ENCODE measurements around the gene PDGFD.

The PDGFD gene

DNA sequence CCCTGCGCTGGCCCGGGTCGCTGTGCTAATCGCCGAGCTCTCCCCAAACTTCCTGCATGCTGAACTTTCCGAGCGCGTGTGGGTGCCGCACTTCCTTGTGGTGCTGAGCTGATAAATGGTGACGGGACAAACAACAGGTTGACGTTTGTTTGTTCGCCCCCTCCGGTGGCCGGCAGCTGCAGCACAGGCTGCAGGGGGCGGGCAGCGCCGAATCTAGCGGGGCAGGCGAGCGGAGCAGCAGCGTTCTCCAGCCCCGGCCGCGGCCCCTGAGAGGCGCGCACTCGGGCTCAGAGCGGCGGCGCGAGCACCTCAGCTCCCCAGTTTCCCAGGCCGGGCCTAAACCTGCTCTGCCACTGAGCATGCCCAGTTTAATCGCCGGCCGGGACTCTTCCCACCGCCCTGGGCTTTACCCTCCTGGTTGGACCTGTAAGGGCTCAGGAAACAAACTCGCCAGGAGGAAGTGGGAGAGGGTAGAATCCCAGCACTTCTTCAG, at the start of gene PDGFD:
Gene PDGFD (minus strand): TSS at position 120 of the 493 bp plus-strand sequence.
- peak; percentile 71 for DNase-seq (ENCODE audit: low read depth)

DNA sequence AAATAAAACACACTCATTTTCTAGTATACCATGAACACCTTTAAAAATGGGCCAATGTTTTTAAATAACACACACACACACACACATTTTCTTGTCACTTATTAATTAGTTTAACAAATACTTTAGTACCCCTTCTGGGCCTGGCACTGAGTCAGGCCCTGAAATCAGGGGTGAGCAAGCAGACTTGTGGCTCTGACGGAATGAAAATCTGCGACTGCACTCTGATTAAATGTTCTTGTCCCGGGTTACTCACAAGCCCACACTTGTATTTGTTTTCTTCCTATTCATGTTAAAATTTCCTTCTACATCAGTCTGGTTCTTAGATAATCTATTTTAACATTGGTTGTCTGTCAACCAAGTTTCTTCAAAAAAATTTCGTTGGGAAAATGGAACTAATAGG, 43.0 kb upstream of the PDGFD start:
- no peak for DNase-seq (ENCODE audit: low read depth)

DNA sequence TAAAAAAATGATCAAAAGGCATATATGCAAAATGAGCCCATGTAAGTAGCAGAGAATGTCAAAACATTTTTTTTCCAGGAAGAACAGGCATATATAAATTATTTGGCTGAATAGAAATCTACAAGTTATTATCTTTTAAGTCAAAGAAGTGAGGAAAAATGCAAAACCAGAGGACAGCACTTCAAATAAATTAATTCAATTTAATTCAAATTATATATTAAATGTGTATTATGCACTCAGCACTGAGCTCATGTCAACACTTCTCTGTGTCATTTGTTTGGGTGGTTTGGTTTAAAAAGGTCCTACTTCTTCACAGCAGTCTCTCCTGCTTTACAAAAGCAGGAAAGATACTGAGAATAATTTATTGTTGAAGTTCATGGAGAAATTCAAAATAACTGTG, 41.9 kb upstream of the PDGFD start:
- no peak for DNase-seq (ENCODE audit: low read depth)

DNA sequence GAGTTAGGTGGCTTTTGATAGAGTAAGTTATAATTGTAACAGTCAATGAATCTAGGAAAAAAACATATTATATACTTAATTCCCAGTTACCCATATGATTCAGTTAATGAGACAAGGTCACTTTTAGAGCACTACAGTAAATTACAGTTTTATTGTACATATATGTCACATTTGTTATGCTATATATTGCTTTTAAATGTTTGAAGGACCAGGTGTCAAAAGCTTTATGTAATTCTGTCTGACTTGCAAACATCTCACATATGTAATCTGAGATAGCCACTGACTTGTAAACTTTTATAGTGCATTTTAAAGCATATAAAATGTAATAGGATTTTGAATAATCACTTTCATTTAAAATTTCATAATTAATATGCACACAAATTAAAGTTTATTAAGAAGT, 36.7 kb upstream of the PDGFD start:
- DNase-seq (ENCODE audit: low read depth), result no peak

DNA sequence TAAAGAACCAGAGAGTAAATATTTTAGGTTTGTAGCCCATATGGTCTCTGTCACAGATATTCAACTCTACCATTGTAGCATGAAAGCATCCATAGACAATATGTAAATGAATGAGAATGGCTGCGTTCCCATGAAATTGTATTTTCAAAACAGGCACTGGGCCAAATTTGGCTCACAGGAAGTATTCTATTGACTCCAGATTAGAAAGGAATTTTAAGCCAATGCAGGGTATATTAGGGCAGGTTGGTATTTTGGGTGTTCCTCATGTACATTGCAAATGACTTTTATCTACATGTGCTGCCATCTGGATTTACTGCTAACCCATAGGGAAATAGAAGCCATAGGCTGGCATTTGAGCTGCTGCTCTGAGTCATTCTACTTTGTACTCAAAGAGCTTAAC, 35.1 kb upstream of the PDGFD start:
- DNase-seq (ENCODE audit: low read depth), result no peak

DNA sequence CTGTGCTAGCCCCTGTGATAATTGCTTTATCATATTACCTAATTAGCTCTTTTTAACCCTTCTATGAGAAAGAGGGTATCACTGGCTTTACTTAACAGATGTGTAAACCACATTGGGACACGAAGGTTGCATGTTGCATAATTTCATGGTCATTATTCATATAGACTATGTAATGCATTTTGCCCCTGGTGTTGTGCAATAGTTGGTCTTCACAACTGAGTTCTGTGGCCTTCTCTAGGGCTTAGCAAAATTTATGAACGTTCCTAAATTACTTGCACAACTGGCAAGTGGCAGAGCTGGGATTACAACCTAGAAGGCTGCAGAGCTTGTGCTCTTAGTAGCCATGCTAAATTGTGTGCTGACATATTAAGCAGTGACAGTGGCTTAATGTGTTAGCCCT, 34.6 kb upstream of the PDGFD start:
- DNase-seq (ENCODE audit: low read depth), result no peak

DNA sequence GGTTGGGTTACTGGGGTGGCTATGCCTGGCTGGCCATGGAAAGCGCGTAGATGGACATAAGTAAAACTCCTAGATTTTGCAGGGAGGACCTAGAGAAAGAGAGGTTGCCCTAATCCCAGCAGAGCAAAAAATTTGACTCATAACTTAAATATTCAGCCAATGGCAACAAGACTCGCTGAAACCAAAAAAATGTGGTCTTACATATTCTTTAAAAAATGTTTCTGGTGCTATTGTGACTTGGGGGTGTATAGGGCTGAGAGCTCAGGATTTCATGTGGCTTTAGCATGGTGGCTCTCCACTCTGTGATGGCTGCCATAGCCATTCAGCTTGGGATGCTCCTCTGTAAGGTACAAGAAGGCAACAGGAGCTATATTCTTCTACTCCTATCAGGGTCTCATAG, 27.2 kb upstream of the PDGFD start:
- peak; percentile 16 for DNase-seq (ENCODE audit: low read depth)

DNA sequence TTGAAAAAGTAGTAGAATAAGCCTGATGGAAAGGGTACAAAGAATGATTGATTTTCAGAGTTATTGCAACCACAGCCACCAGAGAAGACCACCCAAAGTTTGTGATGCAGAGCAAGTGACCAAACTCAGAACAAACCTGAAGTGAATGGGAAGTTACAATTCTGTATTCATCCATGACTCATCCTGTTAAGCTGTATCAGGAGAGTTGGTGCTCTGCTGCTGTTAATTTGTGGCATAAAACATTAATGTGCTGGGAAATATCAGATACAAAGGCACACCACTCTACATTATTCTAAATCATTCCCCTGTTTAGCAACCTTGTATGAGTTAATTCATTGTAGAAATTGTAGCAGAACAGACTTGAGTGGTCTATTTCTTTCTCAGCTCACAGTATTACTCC, 19.6 kb upstream of the PDGFD start:
- DNase-seq (ENCODE audit: low read depth), result no peak

DNA sequence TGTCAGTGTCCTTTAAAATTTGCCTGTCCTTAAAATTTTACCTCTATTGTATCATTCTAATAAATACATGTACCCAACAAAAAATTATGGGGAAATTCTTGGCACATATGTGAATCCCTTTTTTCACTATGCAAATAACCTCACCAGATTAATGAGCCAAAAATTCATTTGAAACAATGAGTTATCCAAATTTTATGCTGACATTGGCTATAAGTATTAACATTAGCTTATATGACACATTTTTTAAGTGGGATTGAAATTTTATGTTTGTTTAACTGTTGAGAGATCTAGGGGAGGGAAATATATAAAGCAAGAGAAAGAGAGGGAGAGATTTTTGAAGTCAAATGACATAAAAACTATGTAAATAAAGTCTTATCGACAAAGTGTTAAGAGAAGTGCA, 11.8 kb upstream of the PDGFD start:
- DNase-seq (ENCODE audit: low read depth), result no peak

DNA sequence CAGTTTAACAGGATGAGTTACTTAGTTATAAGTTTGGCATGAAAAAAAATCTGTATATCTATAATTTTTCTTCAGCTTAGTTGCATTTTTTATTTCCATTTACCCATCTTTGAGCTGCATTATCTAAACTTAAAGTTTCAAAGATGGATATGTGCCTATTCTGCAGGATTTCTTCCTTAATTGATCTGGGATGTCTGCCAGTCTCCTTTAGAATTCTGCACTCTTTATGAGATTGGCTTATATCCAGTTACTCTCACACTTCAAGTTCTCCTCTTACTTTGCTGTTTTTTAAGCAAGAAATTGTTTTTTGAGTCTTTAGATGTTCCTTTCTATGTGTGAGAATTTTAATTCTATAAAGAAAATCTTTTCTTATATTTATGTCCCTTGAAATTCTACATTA, 5.1 kb upstream of the PDGFD start:
- no peak for DNase-seq (ENCODE audit: low read depth)

DNA sequence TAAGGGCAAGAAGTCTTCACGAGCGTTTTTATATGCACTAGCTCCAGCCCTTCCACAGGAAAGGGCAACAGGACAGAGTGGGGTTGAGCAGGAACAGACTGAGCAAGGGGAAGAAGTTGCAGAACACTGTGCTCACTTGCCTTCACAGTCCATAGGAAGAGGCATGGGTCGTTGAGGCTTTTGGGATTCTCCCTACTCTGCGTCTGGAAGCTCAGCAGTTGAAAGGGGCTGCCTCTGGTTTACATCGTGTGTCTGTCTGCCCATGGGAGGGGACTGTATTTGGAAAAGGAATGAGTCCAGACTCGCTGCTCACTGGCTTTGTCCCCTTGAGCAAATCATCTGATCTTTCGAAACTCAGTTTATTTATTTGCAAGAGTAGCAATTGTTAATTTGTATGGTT, 1.1 kb upstream of the PDGFD start:
- DNase-seq (ENCODE audit: low read depth), result no peak

DNA sequence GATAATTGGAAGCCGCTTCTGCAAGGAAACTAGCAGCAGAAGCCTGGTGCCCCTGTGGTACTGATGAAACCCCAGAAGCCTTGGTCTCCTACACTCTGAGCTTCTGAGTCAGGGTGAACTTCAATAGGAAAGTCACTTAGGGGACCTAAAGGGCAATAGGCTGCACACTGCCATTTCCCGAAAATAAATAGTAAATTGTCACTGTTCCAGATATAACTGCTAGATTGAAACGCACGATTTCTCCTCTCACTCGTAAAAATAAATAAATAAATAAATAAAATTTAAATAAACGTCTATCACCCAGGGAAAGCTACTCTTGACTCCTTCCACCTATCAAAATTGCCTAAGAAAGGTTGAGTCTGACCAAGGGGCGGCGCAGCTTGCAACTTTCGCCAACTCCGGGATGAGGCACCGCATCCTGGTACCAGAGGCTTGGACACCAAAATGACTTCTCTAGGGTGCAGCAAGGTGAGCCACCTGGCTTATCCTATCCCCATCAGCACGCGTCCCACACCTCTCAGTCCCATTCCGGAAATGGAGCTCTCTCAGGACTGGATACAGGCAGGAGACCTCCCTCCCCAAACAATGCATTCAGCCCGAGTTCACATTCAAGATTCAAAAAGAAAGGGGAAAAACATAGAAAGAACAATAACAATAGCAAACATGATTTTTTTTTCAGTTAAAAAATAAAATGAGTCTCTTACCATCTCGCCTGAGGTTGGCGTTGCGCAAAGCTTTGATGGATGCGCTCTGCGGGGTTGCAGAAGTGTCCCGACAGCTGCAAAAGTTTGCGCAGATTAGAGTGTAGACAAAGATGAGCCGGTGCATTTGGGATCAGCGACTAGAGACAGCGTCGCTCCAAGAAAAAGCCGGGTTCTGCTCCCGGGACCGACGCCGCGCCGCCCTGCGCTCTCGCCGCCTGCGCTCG, 583 bp downstream of the PDGFD start:
- peak; percentile 31 for DNase-seq (ENCODE audit: low read depth)

DNA sequence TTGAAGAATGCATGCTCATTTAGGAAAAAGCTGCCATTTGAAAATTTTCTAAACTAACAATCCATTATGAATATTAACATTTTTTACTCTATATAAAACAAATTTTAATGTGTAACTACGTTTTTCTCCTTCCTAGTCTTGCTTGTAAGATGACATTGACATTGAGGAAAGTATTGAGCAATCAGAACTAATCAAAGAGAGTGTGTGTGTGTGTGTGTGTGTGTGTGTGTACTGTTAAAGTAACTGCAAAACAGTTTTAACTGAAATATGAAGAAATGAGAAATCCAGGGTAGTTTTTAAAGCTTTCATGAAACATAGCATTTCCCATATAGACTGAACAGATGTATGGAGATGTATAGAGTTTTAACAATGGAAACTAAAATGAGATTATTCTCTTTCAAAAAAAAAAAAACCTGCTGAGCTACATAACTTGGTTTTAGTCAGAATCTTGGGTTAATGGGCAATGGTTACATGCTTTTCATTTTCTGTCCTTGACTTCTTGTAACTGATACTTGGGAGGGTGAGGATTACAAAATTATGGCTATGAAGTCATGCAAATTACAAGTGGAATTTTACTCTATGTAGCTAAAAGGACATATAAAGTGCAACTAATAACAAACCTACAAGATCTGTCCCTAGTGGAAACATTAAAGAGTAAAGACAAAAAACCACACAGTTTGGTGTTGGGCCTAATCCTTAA, 2.0 kb downstream of the PDGFD start:
- DNase-seq (ENCODE audit: low read depth), result no peak

DNA sequence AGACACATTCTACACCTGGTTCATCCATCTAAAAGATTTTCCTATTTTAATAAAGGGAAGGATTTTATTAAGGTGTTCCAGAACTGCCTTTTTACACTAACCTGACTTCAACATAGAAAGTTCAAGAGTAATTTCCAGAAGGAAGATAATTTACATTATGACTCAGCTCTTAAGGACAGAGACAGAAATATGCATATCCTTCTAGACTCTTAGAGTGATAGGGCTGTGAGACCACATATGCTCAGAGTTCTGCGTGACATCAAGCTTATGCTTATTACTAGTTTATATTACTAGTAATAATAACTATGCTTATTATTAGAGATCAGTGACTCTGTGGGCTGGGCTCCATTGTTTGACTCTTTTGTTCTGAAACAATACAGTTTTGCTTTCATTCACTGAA, 4.6 kb downstream of the PDGFD start:
- peak; percentile 19 for DNase-seq (ENCODE audit: low read depth)

DNA sequence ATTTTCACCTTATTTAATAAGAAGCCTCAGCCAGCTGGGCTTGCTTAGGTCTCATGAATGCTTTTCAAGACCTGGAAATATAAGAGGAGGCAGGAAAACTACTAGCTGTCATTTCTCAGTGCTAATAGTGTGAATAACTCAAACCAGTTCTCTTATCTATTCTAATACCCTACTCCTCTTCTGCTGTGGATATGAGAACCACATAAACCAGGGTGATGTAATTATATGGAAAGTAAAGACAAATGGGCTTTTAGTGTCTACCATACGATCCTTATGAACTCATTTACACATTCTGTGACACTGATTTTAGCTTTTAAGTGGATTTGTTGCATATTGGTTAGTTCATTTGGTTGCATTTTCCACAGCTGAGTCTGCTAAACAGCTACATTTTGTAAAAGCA, 8.6 kb downstream of the PDGFD start:
- no peak for DNase-seq (ENCODE audit: low read depth)

DNA sequence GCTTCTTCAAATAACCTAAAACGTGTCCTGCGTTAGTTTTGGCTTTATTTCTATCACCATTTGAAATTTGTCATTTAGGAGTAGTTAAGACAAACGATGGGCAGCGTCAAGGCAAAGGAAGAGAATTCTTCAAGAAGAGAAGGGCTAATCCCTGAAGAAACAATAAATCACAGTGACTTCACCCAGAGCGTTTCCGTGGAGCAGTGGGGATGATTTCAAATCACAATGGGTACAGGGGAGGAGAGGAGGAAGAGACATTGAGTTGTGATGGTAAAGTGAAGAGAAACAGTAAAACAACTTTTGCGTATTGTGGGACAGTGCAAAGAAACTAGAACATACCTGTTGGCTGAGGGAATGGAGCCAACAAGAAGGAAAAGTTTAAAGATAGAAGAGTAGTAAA, 9.7 kb downstream of the PDGFD start:
- no peak for DNase-seq (ENCODE audit: low read depth)

DNA sequence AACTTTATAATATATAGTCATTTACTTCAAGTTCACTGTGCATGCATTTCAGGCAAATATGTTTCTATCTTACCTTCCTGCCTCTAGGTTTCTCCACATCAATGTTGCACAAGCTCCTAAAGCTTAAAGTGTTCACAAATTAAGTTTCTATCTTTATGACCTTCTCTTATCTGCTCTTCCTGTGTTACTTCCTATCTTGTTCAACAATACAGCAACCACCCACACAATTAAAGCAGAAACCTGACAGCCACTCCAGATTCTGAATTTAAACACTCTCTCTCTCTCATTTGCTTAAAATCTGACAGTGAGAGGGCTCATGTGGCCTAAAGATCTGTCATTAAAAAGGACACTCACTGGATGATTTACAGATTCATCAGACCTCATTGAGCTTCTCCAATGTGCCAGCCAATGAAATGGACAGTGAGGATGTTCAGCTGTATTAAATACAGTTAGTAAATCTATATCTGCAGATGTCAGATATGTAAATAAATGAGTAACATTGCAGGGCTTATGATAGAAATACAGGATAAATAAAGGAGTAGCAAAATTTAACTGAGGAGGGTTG, 10.9 kb downstream of the PDGFD start:
- DNase-seq (ENCODE audit: low read depth), result no peak

DNA sequence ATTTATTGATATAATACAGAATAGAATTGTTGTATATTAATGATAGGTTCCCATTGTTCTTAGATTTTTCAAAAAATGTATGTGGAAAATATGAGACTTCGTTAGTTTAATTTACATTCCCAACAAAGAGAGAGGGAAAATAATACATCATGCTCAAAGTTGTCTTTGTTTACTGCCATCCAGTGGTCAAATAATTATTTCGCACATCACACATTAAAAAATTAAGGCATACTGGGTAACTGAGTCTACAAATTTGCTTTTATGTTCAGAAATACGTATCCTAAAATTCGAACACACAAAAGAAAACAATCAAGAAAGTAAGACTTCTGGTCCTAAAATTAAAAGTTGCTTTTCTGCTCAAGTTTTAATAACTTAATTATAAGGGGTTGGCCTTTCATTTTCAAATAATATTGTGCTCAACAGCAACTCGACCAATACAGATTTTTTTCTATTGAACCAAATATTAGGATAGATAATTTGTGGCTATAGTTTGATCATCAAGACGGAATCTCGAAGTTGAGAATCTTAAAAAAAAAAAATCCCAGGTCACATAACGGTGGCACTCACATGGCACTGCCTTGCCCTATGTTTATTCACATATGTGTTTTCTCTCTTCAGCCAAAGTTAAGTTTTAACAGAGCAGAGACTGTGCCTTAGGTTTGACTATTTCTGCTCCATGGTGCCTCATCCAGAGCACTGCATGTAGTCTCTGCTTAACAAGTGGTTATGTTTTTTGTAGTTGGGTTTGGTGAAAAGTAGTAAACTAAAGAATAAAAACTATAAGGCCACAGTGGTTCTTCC, 12.3 kb downstream of the PDGFD start:
- DNase-seq (ENCODE audit: low read depth), result peak; percentile 43

DNA sequence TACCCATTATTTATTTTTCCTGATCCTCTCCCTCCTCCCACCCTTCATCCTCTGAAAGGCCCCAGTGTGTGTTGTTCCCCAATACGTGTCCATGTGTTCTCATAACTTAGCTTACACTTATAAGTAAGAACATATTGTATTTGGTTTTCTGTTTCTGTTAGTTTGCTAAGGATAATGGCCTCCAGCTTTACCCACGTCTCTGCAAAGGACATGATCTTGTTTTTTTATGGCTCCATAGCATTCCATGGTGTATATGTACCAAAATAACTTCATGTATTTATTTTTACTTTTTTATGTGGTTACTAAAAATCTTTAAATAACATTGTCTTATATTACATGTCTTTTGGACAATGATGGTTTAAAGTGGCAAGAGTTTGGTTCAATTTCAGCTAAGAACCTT, 15.2 kb downstream of the PDGFD start:
- DNase-seq (ENCODE audit: low read depth), result no peak

DNA sequence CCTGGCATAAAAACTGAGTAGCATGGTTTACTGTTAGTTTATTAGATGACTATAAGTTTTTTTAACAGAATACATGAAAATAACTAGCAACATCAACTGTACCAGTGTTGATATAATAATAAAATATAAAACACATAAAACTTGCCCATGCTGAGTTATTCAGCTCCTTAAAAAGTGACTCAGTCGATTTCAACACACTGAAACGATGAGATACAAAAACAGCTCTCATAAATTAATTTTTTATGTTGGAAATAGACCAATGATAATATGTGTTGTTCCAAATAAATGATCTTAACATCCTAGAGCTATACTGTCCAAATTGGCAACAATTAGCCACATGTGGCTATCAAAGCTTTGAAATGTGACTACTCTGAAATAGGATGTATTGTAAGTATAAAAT, 15.9 kb downstream of the PDGFD start:
- peak; percentile 15 for DNase-seq (ENCODE audit: low read depth)

DNA sequence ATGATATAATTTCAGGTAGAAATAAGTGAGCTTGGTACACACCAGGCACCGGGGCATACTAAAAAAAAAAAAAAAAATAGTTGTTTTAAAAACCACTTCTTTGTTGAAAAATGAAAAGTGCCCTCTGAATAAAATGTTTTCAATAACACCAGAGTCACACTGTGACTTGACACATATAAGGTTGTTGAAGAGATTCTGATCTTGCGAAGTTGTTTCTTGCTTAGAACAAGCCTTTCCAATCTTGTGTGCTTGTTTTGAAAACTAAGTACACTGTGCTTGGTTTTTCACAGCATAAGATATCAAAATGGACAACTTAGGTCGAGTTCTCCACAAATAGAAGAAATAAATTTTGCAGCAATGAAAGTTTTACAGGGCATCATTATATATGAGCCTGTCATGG, 17.0 kb downstream of the PDGFD start:
- no peak for DNase-seq (ENCODE audit: low read depth)

DNA sequence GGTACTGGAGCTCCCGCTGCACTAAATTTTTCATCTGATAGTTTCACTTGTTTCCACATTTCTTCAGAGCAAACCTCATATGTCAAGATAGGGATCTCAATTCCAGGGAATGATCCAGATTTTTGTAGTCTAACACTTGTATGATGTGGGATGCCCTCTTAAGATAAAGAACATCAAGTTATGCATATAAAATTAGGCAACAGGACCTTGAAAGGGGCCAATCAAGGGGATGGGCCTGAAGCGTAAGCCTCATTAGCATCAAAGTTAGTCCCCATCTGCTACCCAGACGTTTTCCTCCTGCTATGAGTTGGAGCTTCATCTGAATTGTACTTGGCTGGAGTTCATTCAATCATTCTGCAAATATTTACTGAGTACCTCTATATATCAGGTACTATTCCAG, 17.5 kb downstream of the PDGFD start:
- no peak for DNase-seq (ENCODE audit: low read depth)
